Left cardiac atrium (tissue), 4 donors: ENCODE measurements around the gene DNASE1L3. TPM values are rescaled to one million over a fixed set of nuclear protein-coding genes. Genes with fewer than 3 reads are reported as not detected.

Experiments used
- ATAC-seq, 2 donors: fragments of 200-7000 bp; cut with Tn5 transposase; one replicate each; pipeline ENCODE4 v1.9.1; 2020; ENCODE audit warnings: mild to moderate bottlenecking in 2 of 2, moderate library complexity in 2 of 2
- DNase-seq: peaks from one replicate; pipeline ENCODE4 v3.0.0-alpha.2; 2020
- intact Hi-C, 2 donors: fragments of 100-400 bp; cut with DNase I; formaldehyde crosslinking; loops; one replicate each; pipeline versions ENCODE4 v1.14.1 to v1.15.1; 2022 to 2023
- total RNA-seq, 2 donors: library from RNA; stranded (reverse); fragmentation: NEBNext Ultra II Directional; extraction: Animal tissue kit (Norgen Biotek cat#: 25700); gene quantifications; one replicate each; pipeline ENCODE4 v1.2.1, GENCODE V29; 2021
- donor health status: DM: no; HTN: yes; CAD: no.
- donor health status: DM: no; HTN: yes; CAD: no; lungs with severe emphysema.
- donor health status: DM: yes; HTN: yes; CAD: no.
- donor health status: Dilated cardiomyopathy.

DNASE1L3 gene
- total RNA-seq, 2 donors from 2014 or later: 1.4 to 3.4 TPM

GRCh38 chr3:58169371-58169770 is 41.4 kb downstream of the DNASE1L3 start:
- DNase-seq (no peak), ATAC-seq (no peak)
- intact Hi-C loops: no loop called here

- DNase-seq: no peak
- ATAC-seq: no peak
- intact Hi-C loops: no loop called here
Measured at GRCh38 chr3:58168498-58168897, 42.3 kb downstream of the DNASE1L3 start.

GRCh38 chr3:58167431-58168351 is 43.1 kb downstream of the DNASE1L3 start:
- DNase-seq: peak; percentile 63

GRCh38 chr3:58164906-58165821 is 45.6 kb downstream of the DNASE1L3 start:
- peak; percentile 51 for DNase-seq
- intact Hi-C loops: no loop called here
- peak; percentile 1 to 6 for ATAC-seq

More at GRCh38 chr3:58167431-58168351, 43.1 kb downstream of the DNASE1L3 start:
- intact Hi-C loops: no loop called here
- peak; percentile 51 to 59 for ATAC-seq

GRCh38 chr3:58164199-58164879 is 46.4 kb downstream of the DNASE1L3 start:
- ATAC-seq (peak; percentile 69 to 78), DNase-seq (peak; percentile 78)
- intact Hi-C loops: no loop called here

GRCh38 chr3:58163234-58163633 is 47.5 kb downstream of the DNASE1L3 start:
- ATAC-seq (peak; percentile 48 to 58), DNase-seq (no peak)
- intact Hi-C loops: no loop called here

- intact Hi-C loops: no loop called here
- peak; percentile 82 for DNase-seq
- ATAC-seq: peak in 1 of 2 donors; percentile 33
Measured at GRCh38 chr3:58161435-58162398, 49.1 kb downstream of the DNASE1L3 start.

GRCh38 chr3:58160399-58160798 is 50.4 kb downstream of the DNASE1L3 start:
- intact Hi-C loops: no loop called here
- ATAC-seq: no peak
- no peak for DNase-seq

GRCh38 chr3:58158442-58159153 is 52.2 kb downstream of the DNASE1L3 start:
- intact Hi-C loops: no loop called here
- DNase-seq: no peak
- no peak for ATAC-seq

GRCh38 chr3:58157700-58158099 is 53.1 kb downstream of the DNASE1L3 start:
- no peak for ATAC-seq
- intact Hi-C loops: no loop called here
- peak; percentile 0 for DNase-seq

GRCh38 chr3:58155838-58156237 is 54.9 kb downstream of the DNASE1L3 start:
- intact Hi-C loops: no loop called here
- peak; percentile 18 for DNase-seq

GRCh38 chr3:58154626-58155449 is 55.9 kb downstream of the DNASE1L3 start:
- intact Hi-C loops: no loop called here
- peak; percentile 7 for DNase-seq
- ATAC-seq: no peak

More at GRCh38 chr3:58155838-58156237, 54.9 kb downstream of the DNASE1L3 start:
- no peak for ATAC-seq

- DNase-seq (no peak), ATAC-seq (no peak)
- intact Hi-C loops: no loop called here
Measured at GRCh38 chr3:58153371-58153770, 57.4 kb downstream of the DNASE1L3 start.

- DNase-seq (no peak), ATAC-seq (no peak)
- intact Hi-C loops: no loop called here
Measured at GRCh38 chr3:58152225-58153015, 58.4 kb downstream of the DNASE1L3 start.

GRCh38 chr3:58151637-58152036 is 59.1 kb downstream of the DNASE1L3 start:
- DNase-seq (peak; percentile 79), ATAC-seq (peak; percentile 88 to 95)
- intact Hi-C loops: no loop called here

GRCh38 chr3:58150810-58151199 is 60.0 kb downstream of the DNASE1L3 start:
- DNase-seq: no peak
- intact Hi-C loops: no loop called here

More at GRCh38 chr3:58150810-58151199, 60.0 kb downstream of the DNASE1L3 start:
- no peak for ATAC-seq
